GM23338 (cell line): ENCODE results near the gene DNAH17. TPM values are rescaled to one million over a fixed set of nuclear protein-coding genes. Genes with fewer than 3 reads are reported as not detected.

Experiments used
- ATAC-seq: fragments of 200-7000 bp; cut with Tn5 transposase; 3 replicates; pipeline ENCODE4 v1.9.1; 2020
- DNase-seq: peaks from one replicate; pipeline ENCODE4 v3.0.0-alpha.2; 2015; ENCODE audit warnings: low spot score
- H2AFZ ChIP-seq: fragments of 200-600 bp; sonication (generic); 2 replicates; pipeline ENCODE4 v1.8.0; 2016; ENCODE audit warnings: antibody characterized with exemption, mild to moderate bottlenecking, moderate library complexity
- H3F3A ChIP-seq: fragments of 200-600 bp; sonication (generic); replicated peaks from 2 replicates; pipeline ENCODE4 v1.8.0; 2017; ENCODE audit warnings: antibody characterized with exemption, mixed run types, low read depth
- H3K27ac ChIP-seq: fragments of 200-600 bp; sonication (generic); 2 replicates; pipeline ENCODE4 v1.6.1; 2016; ENCODE audit warnings: low read depth
- H3K27me3 ChIP-seq: fragments of 200-600 bp; sonication (generic); 2 replicates; pipeline ENCODE4 v1.8.0; 2016; ENCODE audit warnings: mild to moderate bottlenecking, mixed run types, moderate library complexity; ENCODE audit not compliant: insufficient read depth
- H3K36me3 ChIP-seq: fragments of 200-600 bp; sonication (generic); 2 replicates; pipeline ENCODE4 v1.8.0; 2016; ENCODE audit warnings: mild to moderate bottlenecking; ENCODE audit not compliant: insufficient read depth
- H3K4me1 ChIP-seq: fragments of 200-600 bp; sonication (generic); 2 replicates; pipeline ENCODE4 v1.8.0; 2016; ENCODE audit warnings: mild to moderate bottlenecking, moderate library complexity; ENCODE audit not compliant: insufficient read depth
- H3K4me2 ChIP-seq: fragments of 200-600 bp; sonication (generic); 2 replicates; pipeline ENCODE4 v1.7.1; 2017; ENCODE audit warnings: mixed run types
- H3K4me3 ChIP-seq: fragments of 200-600 bp; sonication (generic); 2 replicates; pipeline ENCODE4 v1.6.1; 2016; ENCODE audit warnings: mixed run types
- H3K79me2 ChIP-seq: fragments of 200-600 bp; sonication (generic); replicated peaks from 2 replicates; pipeline ENCODE4 v1.8.0; 2017; ENCODE audit warnings: mild to moderate bottlenecking; ENCODE audit not compliant: insufficient read depth
- H3K9me2 ChIP-seq: fragments of 200-600 bp; sonication (generic); 2 replicates; pipeline ENCODE4 v1.8.0; 2017; ENCODE audit not compliant: insufficient read depth
- H4K20me1 ChIP-seq: fragments of 200-600 bp; sonication (generic); replicated peaks from 2 replicates; pipeline ENCODE4 v1.8.0; 2017; ENCODE audit warnings: mild to moderate bottlenecking; ENCODE audit not compliant: insufficient read depth
- H3K27ac Mint-ChIP-seq: 2 replicates; pipeline ENCODE4 v1.8.0; 2020; ENCODE audit warnings: inconsistent platforms, mild to moderate bottlenecking, moderate library complexity, mixed read lengths
- H3K27me3 Mint-ChIP-seq: 3 replicates; pipeline ENCODE4 v1.8.0; 2022; ENCODE audit warnings: low read depth, mild to moderate bottlenecking, moderate library complexity, mixed read lengths, inconsistent platforms; ENCODE audit not compliant: insufficient read depth, poor library complexity
- H3K36me3 Mint-ChIP-seq: 3 replicates; pipeline ENCODE4 v1.8.0; 2021; ENCODE audit warnings: low read depth, mild to moderate bottlenecking, inconsistent platforms, moderate library complexity, mixed read lengths
- H3K4me1 Mint-ChIP-seq: 3 replicates; pipeline ENCODE4 v1.8.0; 2020; ENCODE audit warnings: mild to moderate bottlenecking, inconsistent platforms, mixed read lengths
- H3K4me3 Mint-ChIP-seq: 3 replicates; pipeline ENCODE4 v1.8.0; 2021; ENCODE audit warnings: moderate library complexity, mild to moderate bottlenecking, inconsistent platforms, mixed read lengths
- H3K9me3 Mint-ChIP-seq: 3 replicates; pipeline ENCODE4 v1.8.0; 2020; ENCODE audit warnings: moderate library complexity, mild to moderate bottlenecking, inconsistent platforms, mixed read lengths
- CREB1 ChIP-seq: fragments of 250-450 bp; sonication (Bioruptor Pico); IDR thresholded peaks from 2 replicates; pipeline ENCODE4 v1.5.0; 2020; ENCODE audit warnings: low read depth, mild to moderate bottlenecking, moderate library complexity
- EZH2 ChIP-seq: fragments of 200-600 bp; sonication (generic); IDR thresholded peaks from one replicate; pipeline ENCODE4 v1.8.0; 2017; ENCODE audit warnings: antibody characterized with exemption, mild to moderate bottlenecking, low read depth; ENCODE audit not compliant: unreplicated experiment
- JUNB ChIP-seq: IDR thresholded peaks from one replicate; pipeline ENCODE4 v1.6.1; 2016; ENCODE audit warnings: antibody characterized with exemption; ENCODE audit not compliant: unreplicated experiment
- NANOG ChIP-seq: IDR thresholded peaks from 2 replicates; pipeline ENCODE4 v1.6.1; 2016; ENCODE audit warnings: antibody characterized with exemption, borderline replicate concordance
- POLR2AphosphoS5 ChIP-seq: IDR thresholded peaks from 2 replicates; pipeline ENCODE4 v1.6.1; 2016; ENCODE audit warnings: antibody characterized with exemption, low read depth
- STAT1 ChIP-seq: IDR thresholded peaks from one replicate; pipeline ENCODE4 v1.6.1; 2016; ENCODE audit warnings: antibody characterized with exemption; ENCODE audit not compliant: unreplicated experiment
- ZNF114 ChIP-seq: fragments of 250-450 bp; sonication (Bioruptor Pico); IDR thresholded peaks from 2 replicates; pipeline ENCODE4 v1.5.0; 2020; ENCODE audit warnings: mild to moderate bottlenecking, moderate library complexity
- ZNF331 ChIP-seq: fragments of 250-450 bp; sonication (Bioruptor Pico); IDR thresholded peaks from 2 replicates; pipeline ENCODE4 v1.5.0; 2020; ENCODE audit warnings: low read depth, mild to moderate bottlenecking, moderate library complexity
- polyA plus RNA-seq: library from polyadenylated mRNA; unstranded; fragments of >200 nt; fragmentation: Nextera tagmentation; extraction: Ambion mirVana; gene quantifications from 2 replicates; pipeline ENCODE4 v1.2.1, GENCODE V29; 2016
- total RNA-seq: library from RNA; depleted of rRNA; stranded (reverse); fragments of >200 nt; shearing (Covaris generic); gene quantifications from 2 replicates; pipeline ENCODE4 v1.2.3, GENCODE V29; 2014
- TF ChIP-seq, protein P1 (sequence below): IDR thresholded peaks from one replicate; pipeline ENCODE4 v1.6.1; 2018; ENCODE audit warnings: antibody characterized with exemption; ENCODE audit not compliant: unreplicated experiment
- TF ChIP-seq, protein P2 (sequence below), 2 experiments: fragments of 200-600 bp in 1 of 2; sonication (generic) in 1 of 2; conservative IDR thresholded peaks; 2 replicates each; pipeline versions ENCODE4 v1.5.1 to v1.6.1; 2016 to 2017; ENCODE audit warnings: antibody characterized with exemption in 2 of 2, low read depth in 2 of 2, mild to moderate bottlenecking in 2 of 2, moderate library complexity in 1 of 2
- TF ChIP-seq, protein P3 (sequence below): IDR thresholded peaks from 2 replicates; pipeline ENCODE4 v1.6.1; 2016; ENCODE audit warnings: antibody characterized with exemption

DNAH17 gene
- total and polyA plus RNA-seq, 2 experiments from 2014 or later, result 0.59 to 2.0 TPM

DNA sequence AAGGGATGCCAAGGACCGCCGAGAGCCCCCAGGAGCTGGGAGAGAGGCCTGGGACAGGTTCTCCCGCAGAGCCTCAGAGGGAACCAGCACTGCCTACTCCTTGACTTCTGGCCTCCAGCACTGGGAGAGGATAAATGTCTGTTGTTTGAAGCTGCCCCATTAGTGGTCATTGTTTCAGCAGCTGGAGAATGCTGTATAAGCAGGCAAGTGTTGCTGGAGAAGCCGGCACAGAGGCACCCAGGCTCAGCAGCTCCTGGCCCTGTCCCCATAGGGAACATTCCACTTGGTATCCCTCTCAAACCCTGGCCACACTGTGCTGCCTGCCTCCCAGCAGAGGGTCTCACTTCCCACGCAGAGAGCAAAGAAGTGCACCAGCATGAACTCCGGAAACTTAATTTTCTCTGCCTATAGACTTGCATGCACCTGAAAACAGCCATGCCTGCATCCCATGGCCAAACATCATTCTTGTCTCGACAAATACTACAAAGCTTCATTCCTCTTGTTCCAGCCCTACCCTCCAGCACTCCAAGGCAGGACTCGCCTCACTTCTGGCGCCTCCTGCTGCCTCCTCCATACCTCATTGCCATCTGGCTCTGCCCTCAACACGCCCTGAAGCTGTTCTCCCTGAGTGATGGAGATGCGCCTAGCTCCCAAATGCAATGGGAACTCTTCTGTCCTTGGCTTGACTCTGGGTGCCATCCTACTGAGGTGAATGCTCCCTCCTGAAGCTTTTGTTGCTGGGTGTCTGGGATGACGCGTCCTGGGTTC lies 88.1 kb downstream of the DNAH17 start:
- Mint-ChIP-seq H3K4me1 (peaks cover 9% of the 10 kb centered on the region), H3K27ac (no peak overlapping the region), H3K9me3 (no peaks in the 10 kb centered on the region; the same call in 2 of the 3 replicates), H3K4me3 (no peak overlapping the region; the same call in 2 of the 3 replicates), H3K27me3 (peaks cover 17% of the 10 kb centered on the region), H3K36me3 (no peaks in the 10 kb centered on the region; the same call in 2 of the 3 replicates)
- TF ChIP-seq JUNB (no peak), EZH2 (no peak), STAT1 (no peak), ZNF114 (CRISPR knock-in tag) (no peak)
- TF ChIP-seq, protein P1, sequence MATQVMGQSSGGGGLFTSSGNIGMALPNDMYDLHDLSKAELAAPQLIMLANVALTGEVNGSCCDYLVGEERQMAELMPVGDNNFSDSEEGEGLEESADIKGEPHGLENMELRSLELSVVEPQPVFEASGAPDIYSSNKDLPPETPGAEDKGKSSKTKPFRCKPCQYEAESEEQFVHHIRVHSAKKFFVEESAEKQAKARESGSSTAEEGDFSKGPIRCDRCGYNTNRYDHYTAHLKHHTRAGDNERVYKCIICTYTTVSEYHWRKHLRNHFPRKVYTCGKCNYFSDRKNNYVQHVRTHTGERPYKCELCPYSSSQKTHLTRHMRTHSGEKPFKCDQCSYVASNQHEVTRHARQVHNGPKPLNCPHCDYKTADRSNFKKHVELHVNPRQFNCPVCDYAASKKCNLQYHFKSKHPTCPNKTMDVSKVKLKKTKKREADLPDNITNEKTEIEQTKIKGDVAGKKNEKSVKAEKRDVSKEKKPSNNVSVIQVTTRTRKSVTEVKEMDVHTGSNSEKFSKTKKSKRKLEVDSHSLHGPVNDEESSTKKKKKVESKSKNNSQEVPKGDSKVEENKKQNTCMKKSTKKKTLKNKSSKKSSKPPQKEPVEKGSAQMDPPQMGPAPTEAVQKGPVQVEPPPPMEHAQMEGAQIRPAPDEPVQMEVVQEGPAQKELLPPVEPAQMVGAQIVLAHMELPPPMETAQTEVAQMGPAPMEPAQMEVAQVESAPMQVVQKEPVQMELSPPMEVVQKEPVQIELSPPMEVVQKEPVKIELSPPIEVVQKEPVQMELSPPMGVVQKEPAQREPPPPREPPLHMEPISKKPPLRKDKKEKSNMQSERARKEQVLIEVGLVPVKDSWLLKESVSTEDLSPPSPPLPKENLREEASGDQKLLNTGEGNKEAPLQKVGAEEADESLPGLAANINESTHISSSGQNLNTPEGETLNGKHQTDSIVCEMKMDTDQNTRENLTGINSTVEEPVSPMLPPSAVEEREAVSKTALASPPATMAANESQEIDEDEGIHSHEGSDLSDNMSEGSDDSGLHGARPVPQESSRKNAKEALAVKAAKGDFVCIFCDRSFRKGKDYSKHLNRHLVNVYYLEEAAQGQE, result no peak
- TF ChIP-seq, protein P2, sequence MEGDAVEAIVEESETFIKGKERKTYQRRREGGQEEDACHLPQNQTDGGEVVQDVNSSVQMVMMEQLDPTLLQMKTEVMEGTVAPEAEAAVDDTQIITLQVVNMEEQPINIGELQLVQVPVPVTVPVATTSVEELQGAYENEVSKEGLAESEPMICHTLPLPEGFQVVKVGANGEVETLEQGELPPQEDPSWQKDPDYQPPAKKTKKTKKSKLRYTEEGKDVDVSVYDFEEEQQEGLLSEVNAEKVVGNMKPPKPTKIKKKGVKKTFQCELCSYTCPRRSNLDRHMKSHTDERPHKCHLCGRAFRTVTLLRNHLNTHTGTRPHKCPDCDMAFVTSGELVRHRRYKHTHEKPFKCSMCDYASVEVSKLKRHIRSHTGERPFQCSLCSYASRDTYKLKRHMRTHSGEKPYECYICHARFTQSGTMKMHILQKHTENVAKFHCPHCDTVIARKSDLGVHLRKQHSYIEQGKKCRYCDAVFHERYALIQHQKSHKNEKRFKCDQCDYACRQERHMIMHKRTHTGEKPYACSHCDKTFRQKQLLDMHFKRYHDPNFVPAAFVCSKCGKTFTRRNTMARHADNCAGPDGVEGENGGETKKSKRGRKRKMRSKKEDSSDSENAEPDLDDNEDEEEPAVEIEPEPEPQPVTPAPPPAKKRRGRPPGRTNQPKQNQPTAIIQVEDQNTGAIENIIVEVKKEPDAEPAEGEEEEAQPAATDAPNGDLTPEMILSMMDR (conservative IDR thresholded peaks at IDR 0.05; ENCODE audit: low read depth in 2 of 2), result peak; percentile 23 to 64; a peak in 3 of 4 replicates
- H3K79me2 ChIP-seq, result no peaks in the 10 kb centered on the region
- no peak overlapping the region for H2AFZ ChIP-seq
- H3K27ac ChIP-seq, result no peak overlapping the region
- H3F3A ChIP-seq, result no peaks in the 10 kb centered on the region
- H3K9me2 ChIP-seq, result no peaks in the 10 kb centered on the region
- H3K4me1 ChIP-seq, result peaks cover 4% of the 10 kb centered on the region; the same call in 1 of the 2 replicates
- ATAC-seq, result no peak
- peak; percentile 31 for DNase-seq
- H3K4me3 ChIP-seq, result no peak overlapping the region
- no peak overlapping the region for H3K4me2 ChIP-seq
- no peaks in the 10 kb centered on the region for H3K27me3 ChIP-seq
- H4K20me1 ChIP-seq, result no peaks in the 10 kb centered on the region; the same call in none of the 2 replicates
- no peaks in the 10 kb centered on the region for H3K36me3 ChIP-seq

DNA sequence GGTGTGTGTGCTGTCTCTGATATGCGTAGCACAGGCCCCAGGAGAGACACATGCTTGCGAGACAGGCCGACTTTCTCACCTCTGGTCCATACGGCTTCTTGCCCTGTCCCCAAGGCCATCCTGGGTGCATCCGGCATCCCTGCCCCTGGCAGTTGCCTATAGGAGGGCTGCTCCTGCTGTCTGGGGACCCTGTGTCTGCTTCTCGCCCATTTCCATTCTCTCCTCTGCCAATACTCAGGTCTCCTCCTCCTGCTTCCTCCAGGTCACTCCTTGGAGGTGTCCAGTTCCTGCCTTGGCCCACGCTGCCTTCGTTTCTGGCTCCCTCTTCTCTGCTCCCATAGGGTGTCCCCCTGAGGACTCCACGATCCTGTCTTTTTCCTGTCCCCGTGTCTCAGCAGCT lies 89.0 kb downstream of the DNAH17 start:
- H3K9me3 Mint-ChIP-seq, result no peaks in the 10 kb centered on the region; the same call in 2 of the 3 replicates
- H3K4me1 ChIP-seq, result peaks cover 4% of the 10 kb centered on the region; the same call in 1 of the 2 replicates
- H3K4me2 ChIP-seq, result no peak overlapping the region
- TF ChIP-seq, protein P3, sequence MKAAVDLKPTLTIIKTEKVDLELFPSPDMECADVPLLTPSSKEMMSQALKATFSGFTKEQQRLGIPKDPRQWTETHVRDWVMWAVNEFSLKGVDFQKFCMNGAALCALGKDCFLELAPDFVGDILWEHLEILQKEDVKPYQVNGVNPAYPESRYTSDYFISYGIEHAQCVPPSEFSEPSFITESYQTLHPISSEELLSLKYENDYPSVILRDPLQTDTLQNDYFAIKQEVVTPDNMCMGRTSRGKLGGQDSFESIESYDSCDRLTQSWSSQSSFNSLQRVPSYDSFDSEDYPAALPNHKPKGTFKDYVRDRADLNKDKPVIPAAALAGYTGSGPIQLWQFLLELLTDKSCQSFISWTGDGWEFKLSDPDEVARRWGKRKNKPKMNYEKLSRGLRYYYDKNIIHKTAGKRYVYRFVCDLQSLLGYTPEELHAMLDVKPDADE, result no peak
- TF ChIP-seq STAT1 (no peak), ZNF114 (CRISPR knock-in tag) (no peak), NANOG (no peak), JUNB (no peak), CREB1 (CRISPR knock-in tag) (no peak), ZNF331 (no peak), POLR2AphosphoS5 (no peak)
- TF ChIP-seq, protein P1, result no peak

More for the DNA sequence above, 89.0 kb downstream of the DNAH17 start:
- Histone ChIP-seq H3K9me2 (no peaks in the 10 kb centered on the region), H3K27me3 (no peaks in the 10 kb centered on the region), H3K36me3 (no peaks in the 10 kb centered on the region), H3K79me2 (no peaks in the 10 kb centered on the region), H4K20me1 (no peaks in the 10 kb centered on the region; the same call in none of the 2 replicates), H2AFZ (no peak overlapping the region), H3K27ac (no peak overlapping the region), H3K4me3 (no peak overlapping the region), H3F3A (no peaks in the 10 kb centered on the region)
- Mint-ChIP-seq H3K4me1 (peaks cover 10% of the 10 kb centered on the region), H3K27ac (no peak overlapping the region), H3K36me3 (no peaks in the 10 kb centered on the region; the same call in 2 of the 3 replicates), H3K27me3 (peaks cover 16% of the 10 kb centered on the region), H3K4me3 (no peak overlapping the region; the same call in 2 of the 3 replicates)
- ATAC-seq (no peak), DNase-seq (no peak)
